HL-60 (cell line): ENCODE data around the gene PPME1.

ENCODE experiments used
- DNase-seq, 2 experiments: peaks; one replicate each; pipeline ENCODE4 v3.0.0-alpha.2; 2010 to 2020; ENCODE audit warnings: low read depth in 1 of 2, low spot score in 1 of 2
- H3K27ac ChIP-seq: fragments of 250-450 bp; sonication (Bioruptor Pico); replicated peaks from 2 replicates; pipeline ENCODE4 v1.5.1; 2020; ENCODE audit warnings: mild to moderate bottlenecking, moderate library complexity
- H3K27me3 ChIP-seq: fragments of 250-450 bp; sonication (Bioruptor Pico); 2 replicates; pipeline ENCODE4 v1.5.1; 2021; ENCODE audit warnings: mild to moderate bottlenecking, moderate library complexity; ENCODE audit not compliant: insufficient read depth, poor library complexity, severe bottlenecking
- H3K4me3 ChIP-seq: replicated peaks from 2 replicates; pipeline ENCODE4 v1.5.1; 2011; ENCODE audit warnings: mild to moderate bottlenecking, control low read depth, low read length; ENCODE audit not compliant: insufficient read depth
- GABPA ChIP-seq: IDR thresholded peaks from 2 replicates; pipeline ENCODE4 v1.6.1; 2012; ENCODE audit warnings: low read depth
- POLR2AphosphoS5 ChIP-seq: IDR thresholded peaks from 2 replicates; pipeline ENCODE4 v1.6.1; 2012; ENCODE audit warnings: low read depth
- SPI1 ChIP-seq: IDR thresholded peaks from 2 replicates; pipeline ENCODE4 v1.6.1; 2012; ENCODE audit warnings: low read depth, mild to moderate bottlenecking, borderline replicate concordance
- TF ChIP-seq, protein P1 (sequence below): IDR thresholded peaks from 2 replicates; pipeline ENCODE4 v1.6.1; 2012; ENCODE audit warnings: low read depth; ENCODE audit not compliant: insufficient replicate concordance
- TF ChIP-seq, protein P2 (sequence below): IDR thresholded peaks from one replicate; pipeline ENCODE4 v1.5.1; 2011; ENCODE audit warnings: low read length, control low read depth, inconsistent platforms; ENCODE audit not compliant: insufficient read depth

Gene PPME1

DNA sequence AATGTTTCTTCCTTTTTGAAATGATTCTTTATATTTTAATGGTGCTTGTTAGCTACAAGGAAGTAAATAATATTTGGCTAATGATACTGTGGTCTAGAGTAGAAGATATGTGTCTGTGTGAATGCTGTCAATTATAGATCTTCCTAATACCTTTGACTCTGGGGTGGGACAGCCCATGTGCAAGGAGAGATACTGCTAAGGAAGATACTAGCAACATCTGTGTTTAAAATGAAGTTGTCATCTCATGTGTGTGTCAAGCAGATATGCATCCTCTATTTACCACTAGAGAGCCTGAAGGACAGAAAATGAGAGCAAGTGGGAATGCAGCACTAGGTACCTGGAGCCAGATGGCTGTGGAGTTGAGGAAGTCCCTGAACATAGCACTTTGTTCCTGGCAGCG lies 34.1 kb downstream of the PPME1 start:
- Histone ChIP-seq H3K27ac (no peak overlapping the region), H3K27me3 (no peaks in the 10 kb centered on the region), H3K4me3 (no peak overlapping the region)
- no peak for DNase-seq
- TF ChIP-seq SPI1 (no peak), GABPA (no peak), POLR2AphosphoS5 (no peak)
- TF ChIP-seq, protein P1, sequence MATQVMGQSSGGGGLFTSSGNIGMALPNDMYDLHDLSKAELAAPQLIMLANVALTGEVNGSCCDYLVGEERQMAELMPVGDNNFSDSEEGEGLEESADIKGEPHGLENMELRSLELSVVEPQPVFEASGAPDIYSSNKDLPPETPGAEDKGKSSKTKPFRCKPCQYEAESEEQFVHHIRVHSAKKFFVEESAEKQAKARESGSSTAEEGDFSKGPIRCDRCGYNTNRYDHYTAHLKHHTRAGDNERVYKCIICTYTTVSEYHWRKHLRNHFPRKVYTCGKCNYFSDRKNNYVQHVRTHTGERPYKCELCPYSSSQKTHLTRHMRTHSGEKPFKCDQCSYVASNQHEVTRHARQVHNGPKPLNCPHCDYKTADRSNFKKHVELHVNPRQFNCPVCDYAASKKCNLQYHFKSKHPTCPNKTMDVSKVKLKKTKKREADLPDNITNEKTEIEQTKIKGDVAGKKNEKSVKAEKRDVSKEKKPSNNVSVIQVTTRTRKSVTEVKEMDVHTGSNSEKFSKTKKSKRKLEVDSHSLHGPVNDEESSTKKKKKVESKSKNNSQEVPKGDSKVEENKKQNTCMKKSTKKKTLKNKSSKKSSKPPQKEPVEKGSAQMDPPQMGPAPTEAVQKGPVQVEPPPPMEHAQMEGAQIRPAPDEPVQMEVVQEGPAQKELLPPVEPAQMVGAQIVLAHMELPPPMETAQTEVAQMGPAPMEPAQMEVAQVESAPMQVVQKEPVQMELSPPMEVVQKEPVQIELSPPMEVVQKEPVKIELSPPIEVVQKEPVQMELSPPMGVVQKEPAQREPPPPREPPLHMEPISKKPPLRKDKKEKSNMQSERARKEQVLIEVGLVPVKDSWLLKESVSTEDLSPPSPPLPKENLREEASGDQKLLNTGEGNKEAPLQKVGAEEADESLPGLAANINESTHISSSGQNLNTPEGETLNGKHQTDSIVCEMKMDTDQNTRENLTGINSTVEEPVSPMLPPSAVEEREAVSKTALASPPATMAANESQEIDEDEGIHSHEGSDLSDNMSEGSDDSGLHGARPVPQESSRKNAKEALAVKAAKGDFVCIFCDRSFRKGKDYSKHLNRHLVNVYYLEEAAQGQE = no peak
- TF ChIP-seq, protein P2, sequence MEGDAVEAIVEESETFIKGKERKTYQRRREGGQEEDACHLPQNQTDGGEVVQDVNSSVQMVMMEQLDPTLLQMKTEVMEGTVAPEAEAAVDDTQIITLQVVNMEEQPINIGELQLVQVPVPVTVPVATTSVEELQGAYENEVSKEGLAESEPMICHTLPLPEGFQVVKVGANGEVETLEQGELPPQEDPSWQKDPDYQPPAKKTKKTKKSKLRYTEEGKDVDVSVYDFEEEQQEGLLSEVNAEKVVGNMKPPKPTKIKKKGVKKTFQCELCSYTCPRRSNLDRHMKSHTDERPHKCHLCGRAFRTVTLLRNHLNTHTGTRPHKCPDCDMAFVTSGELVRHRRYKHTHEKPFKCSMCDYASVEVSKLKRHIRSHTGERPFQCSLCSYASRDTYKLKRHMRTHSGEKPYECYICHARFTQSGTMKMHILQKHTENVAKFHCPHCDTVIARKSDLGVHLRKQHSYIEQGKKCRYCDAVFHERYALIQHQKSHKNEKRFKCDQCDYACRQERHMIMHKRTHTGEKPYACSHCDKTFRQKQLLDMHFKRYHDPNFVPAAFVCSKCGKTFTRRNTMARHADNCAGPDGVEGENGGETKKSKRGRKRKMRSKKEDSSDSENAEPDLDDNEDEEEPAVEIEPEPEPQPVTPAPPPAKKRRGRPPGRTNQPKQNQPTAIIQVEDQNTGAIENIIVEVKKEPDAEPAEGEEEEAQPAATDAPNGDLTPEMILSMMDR = no peak

DNA sequence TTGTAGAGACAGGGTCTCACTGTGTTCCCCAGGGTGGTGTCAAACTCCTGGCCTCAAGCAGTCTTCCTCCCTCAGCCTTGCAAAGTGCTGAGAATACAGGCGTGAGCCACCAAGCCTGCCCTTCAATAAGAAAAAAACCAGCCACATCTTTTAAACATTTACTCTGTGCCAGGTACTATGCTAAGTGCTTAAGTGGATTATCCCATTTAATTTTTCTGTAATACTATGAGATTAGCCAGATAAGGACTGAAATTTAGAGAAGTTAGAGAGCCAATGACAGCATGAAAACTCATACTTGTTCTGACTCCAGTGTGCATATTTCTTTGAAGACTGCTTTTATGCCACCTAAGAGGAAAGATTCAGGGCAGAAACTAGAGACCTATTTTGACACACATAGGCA lies 35.7 kb downstream of the PPME1 start:
- no peak overlapping the region for H3K4me3 ChIP-seq
- H3K27me3 ChIP-seq = no peaks in the 10 kb centered on the region
- no peak for DNase-seq
- TF ChIP-seq, protein P2 = no peak
- TF ChIP-seq SPI1 = no peak
- TF ChIP-seq, protein P1 = no peak
- H3K27ac ChIP-seq = no peak overlapping the region

DNA sequence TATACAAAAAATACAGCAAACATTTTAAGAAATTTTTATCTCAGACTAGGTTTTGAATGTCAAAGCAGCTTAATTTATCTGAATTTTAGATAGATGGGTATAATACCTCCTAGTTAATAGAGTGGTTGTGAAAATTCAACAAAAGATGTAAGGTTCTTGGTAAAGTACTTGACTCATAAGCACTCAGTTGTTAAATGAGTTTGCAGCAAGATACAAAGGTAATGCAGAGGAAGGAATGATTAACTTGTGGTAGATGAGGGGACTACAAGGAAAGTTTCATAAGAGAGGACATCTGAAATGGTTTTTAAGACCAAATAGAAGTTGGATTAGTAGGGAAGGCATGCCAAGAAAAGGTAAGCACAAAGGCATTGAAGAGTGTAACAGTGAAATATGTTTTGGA lies 37.4 kb downstream of the PPME1 start:
- no peak overlapping the region for H3K27ac ChIP-seq
- TF ChIP-seq, protein P2 = no peak
- TF ChIP-seq, protein P1 = no peak
- TF ChIP-seq SPI1 = no peak
- TF ChIP-seq GABPA = no peak
- TF ChIP-seq POLR2AphosphoS5 = no peak
- H3K27me3 ChIP-seq = no peaks in the 10 kb centered on the region
- DNase-seq = no peak
- no peak overlapping the region for H3K4me3 ChIP-seq
